GM19099 (cell line): ENCODE data around the gene RNASE3.
"Not testable (repeated sequence)": the region's sequence is repeated elsewhere in the genome, so short reads cannot be mapped to it uniquely, and the experiment has no call there.

Experiments
- POLR2A ChIP-seq: IDR thresholded peaks from 3 replicates; pipeline ENCODE4 v1.6.1; 2011; ENCODE audit warnings: low read depth; ENCODE audit not compliant: insufficient read length; ENCODE audit errors: extremely low read depth

RNASE3 gene

GRCh38 chr14:20891126-20891825 lies at the start of gene RNASE3:
Gene RNASE3 (plus strand): TSS chr14:20891385. CDS start chr14:20891687, 302 bp downstream.
- not testable (repeated sequence) for TF ChIP-seq POLR2A

DNA sequence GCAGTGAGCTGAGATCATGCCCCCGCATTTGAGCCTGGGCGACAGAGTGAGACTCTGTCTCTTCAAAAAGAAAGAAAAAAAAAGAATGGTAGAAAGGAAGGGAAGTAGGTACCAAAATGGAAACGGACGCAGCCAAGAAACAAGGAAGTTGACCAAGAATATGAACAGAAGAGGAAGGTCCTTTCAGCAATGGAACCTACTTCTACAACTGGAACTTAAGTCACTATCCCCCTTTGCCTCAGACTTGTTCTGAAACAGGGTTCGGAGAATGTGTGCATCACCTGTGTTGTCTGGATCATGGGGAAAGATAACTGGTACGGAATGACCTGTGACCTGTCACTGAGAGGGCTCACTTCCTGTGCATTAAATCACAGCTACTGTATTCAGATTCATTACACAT lies 44.6 kb upstream of the RNASE3 start:
- TF ChIP-seq POLR2A = no peak

- no peak for TF ChIP-seq POLR2A
Measured at GRCh38 chr14:20848316-20848954, 42.8 kb upstream of the RNASE3 start.

GRCh38 chr14:20848955-20849570 lies 42.1 kb upstream of the RNASE3 start:
- no peak for TF ChIP-seq POLR2A

- TF ChIP-seq POLR2A = no peak
Measured at GRCh38 chr14:20853042-20853441, 38.1 kb upstream of the RNASE3 start.

DNA sequence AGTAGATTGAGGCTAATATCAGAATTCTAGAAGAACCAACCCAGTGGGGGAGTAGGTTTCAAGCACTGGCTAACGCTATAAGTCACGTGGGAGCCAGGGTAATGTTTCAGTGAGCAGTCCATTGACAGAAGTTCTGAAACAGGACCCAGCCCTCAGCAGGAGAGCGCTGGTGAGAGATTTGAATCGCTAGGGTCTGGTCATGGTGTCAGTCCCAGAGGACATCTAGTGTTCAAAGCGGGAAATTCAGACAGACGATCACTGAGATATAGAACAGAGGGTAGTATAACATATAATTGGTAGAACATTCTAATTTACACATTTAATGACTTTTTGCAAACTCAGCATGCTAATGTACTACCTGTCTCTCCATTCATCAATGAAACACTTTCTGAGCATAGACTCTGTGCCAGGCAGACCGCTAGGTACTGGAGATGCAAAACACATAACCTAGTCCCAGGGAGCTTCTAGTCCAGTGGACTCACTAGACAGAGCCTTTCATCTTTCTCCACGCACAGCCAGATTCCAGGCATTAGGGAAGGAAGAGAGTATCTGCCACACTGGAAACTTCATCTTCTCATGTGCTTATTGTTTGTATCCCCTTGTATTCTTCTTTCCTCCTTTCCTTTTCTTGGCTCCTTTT lies 35.4 kb upstream of the RNASE3 start:
- no peak for TF ChIP-seq POLR2A

DNA sequence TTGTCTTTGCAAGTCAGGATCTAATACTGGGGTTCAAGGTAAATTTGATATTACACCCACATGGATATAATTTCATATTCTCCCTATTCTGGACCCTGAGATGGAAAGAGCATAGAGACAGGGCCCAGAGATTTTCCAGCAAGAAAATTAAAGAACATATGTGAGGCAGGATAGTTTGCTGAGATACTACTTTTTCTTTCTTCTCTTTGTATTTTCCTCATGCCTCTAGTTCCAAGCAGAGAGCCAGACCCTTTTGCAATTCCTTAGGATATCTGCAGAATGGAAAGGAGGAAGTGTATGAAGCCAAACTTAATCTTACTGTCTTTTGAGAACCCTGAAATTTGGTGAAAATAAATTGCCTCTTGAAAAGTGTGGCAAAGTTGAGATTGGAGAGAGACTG lies 34.0 kb upstream of the RNASE3 start:
- TF ChIP-seq POLR2A = no peak

GRCh38 chr14:20857630-20858261 lies 33.4 kb upstream of the RNASE3 start:
- no peak for TF ChIP-seq POLR2A

DNA sequence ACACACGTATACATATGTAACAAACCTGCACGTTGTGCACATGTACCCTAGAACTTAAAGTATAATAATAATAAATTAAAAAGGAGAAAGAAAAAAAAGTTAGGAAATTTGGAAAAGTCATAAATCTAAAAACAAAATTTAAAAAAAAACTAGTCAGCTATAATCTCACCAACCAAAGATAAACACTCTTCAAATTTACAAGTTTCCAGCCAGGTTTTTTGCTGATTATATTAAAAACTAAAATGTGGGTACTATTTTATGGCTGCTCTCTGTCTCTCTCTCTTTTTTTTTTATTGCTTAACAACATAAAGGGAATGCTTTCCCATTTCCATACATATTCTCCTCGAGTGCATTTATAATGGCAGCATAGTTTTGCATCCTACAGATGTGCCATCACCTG lies 25.0 kb upstream of the RNASE3 start:
- no peak for TF ChIP-seq POLR2A

GRCh38 chr14:20866963-20867362 lies 24.2 kb upstream of the RNASE3 start:
- no peak for TF ChIP-seq POLR2A

- no peak for TF ChIP-seq POLR2A
Measured at GRCh38 chr14:20873370-20874177, 17.6 kb upstream of the RNASE3 start.

DNA sequence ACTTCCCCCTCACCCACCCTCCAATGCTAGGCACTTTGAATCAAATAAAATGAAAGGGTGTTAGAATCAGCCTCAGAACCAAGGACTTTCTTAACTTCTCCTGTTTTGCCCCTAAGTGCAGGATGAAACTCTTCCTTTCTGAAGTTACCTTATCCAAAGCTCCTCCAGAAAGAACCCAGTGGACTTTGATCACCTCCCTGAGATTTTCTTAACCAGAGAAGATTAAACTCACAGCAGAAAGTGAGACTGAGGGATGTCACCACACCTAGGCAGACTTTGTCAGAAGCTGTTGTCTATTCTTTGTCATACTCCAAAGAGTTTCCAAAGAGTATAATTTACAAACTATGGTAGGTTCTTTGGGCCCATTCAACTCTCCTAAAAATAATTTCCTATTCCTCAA lies 14.2 kb upstream of the RNASE3 start:
- TF ChIP-seq POLR2A = no peak

- TF ChIP-seq POLR2A = no peak
Measured at GRCh38 chr14:20878695-20879094, 12.5 kb upstream of the RNASE3 start.

- TF ChIP-seq POLR2A = no peak
Measured at GRCh38 chr14:20904393-20905029, 13.3 kb downstream of the RNASE3 start.
